Measurements from ENCODE around the gene MTCH2. TPM values are rescaled to one million over a fixed set of nuclear protein-coding genes. Genes with fewer than 3 reads are reported as not detected.

The MTCH2 gene
- total RNA-seq, 6 donors from 2014 or later: 21.0 to 61.3 (median 35.6) TPM

GRCh38 chr11:47593934-47594855, 48.2 kb downstream of the MTCH2 start, which contains the start of gene C1QTNF4:
Gene C1QTNF4 (minus strand): TSS chr11:47594411. CDS start chr11:47590810, 3,601 bp downstream.
- peak in 1 of 2 donors; percentile 77 for DNase-seq
- Histone ChIP-seq H3K4me1 (peaks cover 10 to 20% (median 11%) of the 10 kb centered on the region in 4 donors), H3K36me3 (no peaks in the 10 kb centered on the region), H3K4me3 (peak within 1 kb of the TSS in 3 of 4 donors; percentile 4 to 29 (median 20)), H3K27ac (no peak within 1 kb of the TSS), H3K9me3 (no peaks in the 10 kb centered on the region), H3K27me3 (peaks cover 0 to 28% (median 13%) of the 10 kb centered on the region in 4 donors)
- no peak for TF ChIP-seq CTCF (IDR thresholded peaks at IDR 0.05)
- no peak for TF ChIP-seq POLR2A (IDR thresholded peaks at IDR 0.05)
- TF ChIP-seq POLR2AphosphoS5 (IDR thresholded peaks at IDR 0.05): no peak
- TF ChIP-seq EP300 (IDR thresholded peaks at IDR 0.05): no peak
- ATAC-seq (ENCODE audit: low FRiP score in 2 of 2): peak in 1 of 2 donors; percentile 14
- 3 to 4% methylated on average over 22 to 46 of the region's 48 CpGs for WGBS, 2 donors

- peaks cover 0 to 28% (median 13%) of the 10 kb centered on the region in 4 donors for H3K27me3 ChIP-seq
- DNase-seq (no peak), ATAC-seq (ENCODE audit: low FRiP score in 2 of 2) (no peak)
- 6 to 10% methylated on average over 4 to 6 of the region's 6 CpGs for WGBS, 2 donors
- no peaks in the 10 kb centered on the region for H3K36me3 ChIP-seq
- H3K4me3 ChIP-seq: peak overlapping the region in 1 of 4 donors; percentile 29
- no peak overlapping the region for H3K27ac ChIP-seq
- TF ChIP-seq POLR2AphosphoS5 (IDR thresholded peaks at IDR 0.05) (no peak), CTCF (IDR thresholded peaks at IDR 0.05) (no peak), POLR2A (IDR thresholded peaks at IDR 0.05) (no peak), EP300 (IDR thresholded peaks at IDR 0.05) (no peak)
- no peaks in the 10 kb centered on the region for H3K9me3 ChIP-seq
- H3K4me1 ChIP-seq: peaks cover 10 to 20% (median 11%) of the 10 kb centered on the region in 4 donors
Measured at GRCh38 chr11:47593492-47593933, 48.8 kb downstream of the MTCH2 start.

GRCh38 chr11:47592970-47593369, 49.4 kb downstream of the MTCH2 start:
- no peaks in the 10 kb centered on the region for H3K9me3 ChIP-seq
- TF ChIP-seq EP300 (IDR thresholded peaks at IDR 0.05): no peak
- no peak for TF ChIP-seq CTCF (IDR thresholded peaks at IDR 0.05)
- H3K27ac ChIP-seq: no peak overlapping the region
- H3K36me3 ChIP-seq: no peaks in the 10 kb centered on the region
- ATAC-seq (ENCODE audit: low FRiP score in 2 of 2) (no peak), DNase-seq (no peak)
- 57 to 68% methylated on average over 2 of the region's 2 CpGs for WGBS, 2 donors
- H3K4me1 ChIP-seq: peaks cover 10 to 20% (median 11%) of the 10 kb centered on the region in 4 donors
- peaks cover 0 to 28% (median 13%) of the 10 kb centered on the region in 4 donors for H3K27me3 ChIP-seq
- H3K4me3 ChIP-seq: no peak overlapping the region

GRCh38 chr11:47592251-47592650, 50.1 kb downstream of the MTCH2 start:
- Histone ChIP-seq H3K4me1 (peaks cover 10 to 26% (median 11%) of the 10 kb centered on the region in 4 donors), H3K27ac (no peak overlapping the region), H3K9me3 (no peaks in the 10 kb centered on the region), H3K27me3 (peaks cover 0 to 28% (median 13%) of the 10 kb centered on the region in 4 donors), H3K36me3 (no peaks in the 10 kb centered on the region), H3K4me3 (no peak overlapping the region)
- ATAC-seq (ENCODE audit: low FRiP score in 2 of 2) (no peak), DNase-seq (no peak)
- WGBS, 2 donors: 57 to 63% methylated on average over 4 of the region's 4 CpGs
- no peak for TF ChIP-seq EP300 (IDR thresholded peaks at IDR 0.05)

- ATAC-seq (ENCODE audit: low FRiP score in 2 of 2) (no peak), DNase-seq (no peak)
- Histone ChIP-seq H3K27ac (no peak overlapping the region), H3K9me3 (no peaks in the 10 kb centered on the region), H3K4me1 (peaks cover 10 to 27% (median 11%) of the 10 kb centered on the region in 4 donors), H3K27me3 (peaks cover 0 to 28% (median 13%) of the 10 kb centered on the region in 4 donors), H3K4me3 (no peak overlapping the region), H3K36me3 (no peaks in the 10 kb centered on the region)
- TF ChIP-seq EP300 (IDR thresholded peaks at IDR 0.05) (no peak), CTCF (IDR thresholded peaks at IDR 0.05) (no peak), POLR2A (IDR thresholded peaks at IDR 0.05) (no peak), POLR2AphosphoS5 (IDR thresholded peaks at IDR 0.05) (no peak)
- WGBS, 2 donors: 27 to 41% methylated on average over 7 of the region's 7 CpGs
Measured at GRCh38 chr11:47591764-47592163, 50.6 kb downstream of the MTCH2 start.
